ENCODE measurements around the gene FAN1. TPM values are rescaled to one million over a fixed set of nuclear protein-coding genes. Genes with fewer than 3 reads are reported as not detected.

Gene FAN1
- total and polyA plus RNA-seq, 2 of the 13 experiments (the other 11 are each of a cell fraction or from before 2014, with no cell fraction given): 10.8 to 20.1 TPM

GRCh38 chr15:30958219-30958618, 54.5 kb downstream of the FAN1 start:
- Histone ChIP-seq H3K27me3 (ENCODE audit: control insufficient read depth in 1 of 2, insufficient read depth in 2 of 2, low read length in 2 of 2) (no peaks in the 10 kb centered on the region), H3K4me2 (ENCODE audit: low read depth, low read length) (no peak overlapping the region), H3K4me3 (replicated peaks in 1 of 3; ENCODE audit: insufficient read depth in 1 of 3, low read depth in 2 of 3, low read length in 3 of 3) (no peak overlapping the region), H3K27ac (ENCODE audit: extremely low read length, insufficient read depth, low read length) (no peak overlapping the region), H4K20me1 (ENCODE audit: insufficient read depth, low read length) (no peaks in the 10 kb centered on the region), H3K9me3 (ENCODE audit: low read length) (no peaks in the 10 kb centered on the region), H3K36me3 (replicated peaks in 1 of 2; ENCODE audit: control insufficient read depth in 1 of 2, insufficient read depth in 2 of 2, low read length in 2 of 2) (peaks cover 32 to 78% of the 10 kb centered on the region in 2 experiments), H3K9ac (ENCODE audit: insufficient read depth, low read depth, low read length) (no peak overlapping the region), H3K79me2 (ENCODE audit: insufficient read depth, low read length) (no peaks in the 10 kb centered on the region), H2AFZ (ENCODE audit: low read length) (no peak overlapping the region), H3K4me1 (ENCODE audit: insufficient read depth, low read length) (no peaks in the 10 kb centered on the region)
- TF ChIP-seq HNRNPH1 (optimal IDR thresholded peaks at IDR 0.05; ENCODE audit: low read depth, low read length) (no peak), ZNF510 (CRISPR knock-in tag; IDR thresholded peaks at IDR 0.05; ENCODE audit: low read depth) (no peak), TP53 (CRISPR knock-in tag; conservative IDR thresholded peaks at IDR 0.05) (no peak)
- no TSS peak for BruUV-seq (replicated peaks)
- ATAC-seq (no peak), FAIRE-seq (no peak), DNase-seq (ENCODE audit: low spot score) (no peak)
- CTCF ChIA-PET (ENCODE audit: low intra/inter-chr PET ratio, low total read pairs): no interaction called here
- in situ Hi-C loops (cut with HindIII; ENCODE audit: extremely low pct_ligation_motif_present, low pct_unique_long_range_greater_than_20kb) (no loop called here), intact Hi-C loops (cut with micrococcal nuclease; ENCODE audit: unreplicated experiment) (no loop called here)
- POLR2A ChIA-PET: no interaction called here
- 100% methylated on average over 5 of the region's 5 CpGs for WGBS (ENCODE audit: low lambda C conversion rate)

- H3K9ac ChIP-seq (ENCODE audit: insufficient read depth, low read depth, low read length): no peak overlapping the region
Observed at GRCh38 chr15:30962079-30962478, 58.4 kb downstream of the FAN1 start.

More at GRCh38 chr15:30962079-30962478, 58.4 kb downstream of the FAN1 start:
- Histone ChIP-seq H3K79me2 (ENCODE audit: insufficient read depth, low read length) (no peaks in the 10 kb centered on the region), H2AFZ (ENCODE audit: low read length) (no peak overlapping the region), H3K4me3 (replicated peaks in 1 of 3; ENCODE audit: insufficient read depth in 1 of 3, low read depth in 2 of 3, low read length in 3 of 3) (no peak overlapping the region), H3K9me3 (ENCODE audit: low read length) (no peaks in the 10 kb centered on the region), H3K4me2 (ENCODE audit: low read depth, low read length) (no peak overlapping the region), H4K20me1 (ENCODE audit: insufficient read depth, low read length) (no peaks in the 10 kb centered on the region), H3K27me3 (ENCODE audit: control insufficient read depth in 1 of 2, insufficient read depth in 2 of 2, low read length in 2 of 2) (no peaks in the 10 kb centered on the region), H3K27ac (ENCODE audit: extremely low read length, insufficient read depth, low read length) (no peak overlapping the region), H3K36me3 (replicated peaks in 1 of 2; ENCODE audit: control insufficient read depth in 1 of 2, insufficient read depth in 2 of 2, low read length in 2 of 2) (peaks cover 26 to 60% of the 10 kb centered on the region in 2 experiments), H3K4me1 (ENCODE audit: insufficient read depth, low read length) (no peaks in the 10 kb centered on the region)
- intact Hi-C loops (cut with micrococcal nuclease; ENCODE audit: unreplicated experiment): no loop called here
- ATAC-seq: no peak
- no peak for FAIRE-seq
- in situ Hi-C loops (cut with HindIII; ENCODE audit: extremely low pct_ligation_motif_present, low pct_unique_long_range_greater_than_20kb): no loop called here
- no peak for DNase-seq (ENCODE audit: low spot score)
- POLR2A ChIA-PET: no interaction called here
- TF ChIP-seq ADNP (CRISPR knock-in tag; IDR thresholded peaks at IDR 0.05) (no peak), ZMAT3 (CRISPR knock-in tag; conservative IDR thresholded peaks at IDR 0.05) (no peak), E2F1 (CRISPR knock-in tag; IDR thresholded peaks at IDR 0.05) (no peak), MTERF4 (CRISPR knock-in tag; IDR thresholded peaks at IDR 0.05) (no peak), SOX6 (IDR thresholded peaks at IDR 0.05) (no peak), SOX6 (CRISPR knock-in tag; IDR thresholded peaks at IDR 0.05) (no peak), SMAD9 (CRISPR knock-in tag; IDR thresholded peaks at IDR 0.05) (no peak), SALL2 (CRISPR knock-in tag; IDR thresholded peaks at IDR 0.05) (no peak), NR2F1 (CRISPR knock-in tag; IDR thresholded peaks at IDR 0.05) (no peak), IKZF4 (CRISPR knock-in tag; IDR thresholded peaks at IDR 0.05; ENCODE audit: borderline replicate concordance, low read depth, not compliant biosample characterization) (no peak), ZNF543 (CRISPR knock-in tag; IDR thresholded peaks at IDR 0.05) (no peak), DPF2 (CRISPR knock-in tag; IDR thresholded peaks at IDR 0.05; ENCODE audit: borderline replicate concordance, low read depth) (no peak), ZNF552 (CRISPR knock-in tag; IDR thresholded peaks at IDR 0.05; ENCODE audit: borderline replicate concordance) (no peak)
- TF ChIP-seq, protein P1, sequence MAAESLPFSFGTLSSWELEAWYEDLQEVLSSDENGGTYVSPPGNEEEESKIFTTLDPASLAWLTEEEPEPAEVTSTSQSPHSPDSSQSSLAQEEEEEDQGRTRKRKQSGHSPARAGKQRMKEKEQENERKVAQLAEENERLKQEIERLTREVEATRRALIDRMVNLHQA (CRISPR knock-in tag; IDR thresholded peaks at IDR 0.05): no peak
- no TSS peak for BruUV-seq (replicated peaks)
- CTCF ChIA-PET (ENCODE audit: low intra/inter-chr PET ratio, low total read pairs): no interaction called here
